PFSK-1 (cell line): Measurements from ENCODE around the gene DNAH17.

ENCODE experiments used
- FOXP2 ChIP-seq: optimal IDR thresholded peaks from 2 replicates; pipeline ENCODE3; 2011; ENCODE audit warnings: borderline replicate concordance, control low read depth, inconsistent platforms; ENCODE audit not compliant: insufficient read depth; ENCODE audit errors: extremely low read length, extremely low read depth
- POLR2AphosphoS5 ChIP-seq: IDR thresholded peaks from 2 replicates; pipeline ENCODE4 v1.6.1; 2012; ENCODE audit warnings: low read depth, mild to moderate bottlenecking, control low read depth, low read length, moderate library complexity
- REST ChIP-seq, 2 experiments: IDR thresholded peaks; 2 replicates each; pipeline versions ENCODE4 v1.6.1 to v1.8.0; 2011 to 2012; ENCODE audit warnings: low read depth in 2 of 2, low read length in 2 of 2, control low read depth in 1 of 2, inconsistent platforms in 1 of 2, mild to moderate bottlenecking in 1 of 2, moderate library complexity in 1 of 2; ENCODE audit not compliant: insufficient read depth in 1 of 2
- SIN3A ChIP-seq: IDR thresholded peaks from 2 replicates; pipeline ENCODE4 v1.6.1; 2012; ENCODE audit warnings: mild to moderate bottlenecking, low read length, moderate library complexity, borderline replicate concordance; ENCODE audit not compliant: insufficient read depth
- TAF1 ChIP-seq: IDR thresholded peaks from 2 replicates; pipeline ENCODE4 v1.6.1; 2012; ENCODE audit warnings: low read length, control low read depth, borderline replicate concordance; ENCODE audit not compliant: insufficient read depth

Gene DNAH17

GRCh38 chr17:78512976-78513375 lies 64.2 kb downstream of the DNAH17 start:
- no peak for TF ChIP-seq SIN3A
- no peak for TF ChIP-seq FOXP2
- TF ChIP-seq REST (IDR thresholded peaks at IDR 0.05; ENCODE audit: insufficient read depth in 1 of 2, low read depth in 2 of 2, low read length in 2 of 2) = no peak
- no peak for TF ChIP-seq TAF1
- TF ChIP-seq POLR2AphosphoS5 = no peak

DNA sequence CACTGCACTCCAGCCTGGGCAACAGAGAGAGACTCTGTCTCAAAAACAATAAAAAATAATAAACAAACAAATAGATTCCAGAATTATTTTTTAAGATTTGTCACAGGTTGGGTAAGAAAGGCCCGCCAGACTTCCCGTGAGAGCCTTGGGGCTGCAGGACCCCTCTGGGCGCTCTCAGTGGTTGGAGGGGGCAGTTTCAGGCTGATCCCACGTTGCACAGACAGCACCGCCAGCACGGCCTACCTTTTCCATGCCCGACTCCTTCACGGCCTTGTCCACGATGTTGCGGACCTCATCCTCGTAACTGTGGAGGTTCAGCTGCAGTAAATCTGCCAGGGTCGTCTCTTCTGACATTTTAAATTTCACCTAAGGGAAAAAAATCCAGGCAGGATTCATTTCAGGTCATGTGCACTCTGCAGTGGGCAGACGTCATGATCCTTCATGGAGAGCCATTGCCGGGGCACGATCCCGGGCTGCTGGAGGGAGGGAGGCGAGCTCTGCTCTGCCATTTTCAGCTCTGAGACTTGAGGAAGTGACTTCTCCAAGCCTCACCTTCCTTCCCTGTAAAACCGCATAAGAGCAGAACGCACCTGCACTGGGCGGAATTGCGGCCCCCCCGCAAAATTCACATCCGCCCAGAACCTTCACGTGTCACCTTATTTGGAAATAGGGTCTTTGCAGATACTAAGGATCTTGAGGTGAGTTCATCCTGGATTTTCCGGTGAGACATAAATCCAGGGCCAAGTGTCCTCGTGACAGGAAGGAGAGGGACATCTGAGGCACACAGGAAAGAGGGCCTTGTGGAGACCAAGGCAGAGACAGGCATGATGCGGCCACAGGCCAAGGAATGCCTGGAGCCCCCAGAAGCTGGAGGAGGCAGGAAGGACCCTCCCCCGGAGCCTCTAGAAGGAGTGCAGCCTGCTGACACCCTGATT lies 66.8 kb downstream of the DNAH17 start:
- TF ChIP-seq FOXP2 (no peak), TAF1 (no peak), REST (IDR thresholded peaks at IDR 0.05; ENCODE audit: insufficient read depth in 1 of 2, low read depth in 2 of 2, low read length in 2 of 2) (no peak), POLR2AphosphoS5 (no peak), SIN3A (no peak)

GRCh38 chr17:78507526-78507925 lies 69.7 kb downstream of the DNAH17 start:
- no peak for TF ChIP-seq TAF1
- TF ChIP-seq REST (IDR thresholded peaks at IDR 0.05; ENCODE audit: insufficient read depth in 1 of 2, low read depth in 2 of 2, low read length in 2 of 2) = no peak
- no peak for TF ChIP-seq POLR2AphosphoS5
- no peak for TF ChIP-seq FOXP2
- TF ChIP-seq SIN3A = no peak

GRCh38 chr17:78506454-78507309 lies 70.5 kb downstream of the DNAH17 start:
- no peak for TF ChIP-seq SIN3A
- TF ChIP-seq TAF1 = no peak
- no peak for TF ChIP-seq FOXP2
- TF ChIP-seq REST (IDR thresholded peaks at IDR 0.05; ENCODE audit: insufficient read depth in 1 of 2, low read depth in 2 of 2, low read length in 2 of 2) = no peak
- no peak for TF ChIP-seq POLR2AphosphoS5
